ENCODE measurements around the gene ABCA2.

The ABCA2 gene

DNA sequence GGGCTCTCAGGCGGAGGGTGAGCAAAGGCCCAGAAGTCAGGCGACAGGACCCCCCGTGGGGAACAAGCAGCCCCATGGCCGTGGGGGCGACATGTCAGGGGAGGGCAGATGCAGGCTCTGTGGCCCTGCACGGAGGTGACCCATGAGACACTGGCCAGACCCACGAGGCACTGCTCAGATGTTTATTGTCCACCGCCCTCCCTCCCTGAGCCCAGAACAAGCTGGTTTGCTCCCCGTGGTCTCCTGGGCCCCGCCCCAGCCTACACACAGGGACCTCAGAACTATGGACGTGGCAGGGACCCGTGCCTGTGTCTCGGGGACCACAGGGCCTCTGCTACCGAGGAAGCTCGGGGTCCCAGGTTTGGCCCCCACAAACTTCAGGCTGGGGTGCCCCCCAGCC, 2.0 kb upstream of the ABCA2 start:
- H3K4me3 ChIP-seq (ENCODE audit: low read length) = no peak overlapping the region
- TF ChIP-seq, protein P1, sequence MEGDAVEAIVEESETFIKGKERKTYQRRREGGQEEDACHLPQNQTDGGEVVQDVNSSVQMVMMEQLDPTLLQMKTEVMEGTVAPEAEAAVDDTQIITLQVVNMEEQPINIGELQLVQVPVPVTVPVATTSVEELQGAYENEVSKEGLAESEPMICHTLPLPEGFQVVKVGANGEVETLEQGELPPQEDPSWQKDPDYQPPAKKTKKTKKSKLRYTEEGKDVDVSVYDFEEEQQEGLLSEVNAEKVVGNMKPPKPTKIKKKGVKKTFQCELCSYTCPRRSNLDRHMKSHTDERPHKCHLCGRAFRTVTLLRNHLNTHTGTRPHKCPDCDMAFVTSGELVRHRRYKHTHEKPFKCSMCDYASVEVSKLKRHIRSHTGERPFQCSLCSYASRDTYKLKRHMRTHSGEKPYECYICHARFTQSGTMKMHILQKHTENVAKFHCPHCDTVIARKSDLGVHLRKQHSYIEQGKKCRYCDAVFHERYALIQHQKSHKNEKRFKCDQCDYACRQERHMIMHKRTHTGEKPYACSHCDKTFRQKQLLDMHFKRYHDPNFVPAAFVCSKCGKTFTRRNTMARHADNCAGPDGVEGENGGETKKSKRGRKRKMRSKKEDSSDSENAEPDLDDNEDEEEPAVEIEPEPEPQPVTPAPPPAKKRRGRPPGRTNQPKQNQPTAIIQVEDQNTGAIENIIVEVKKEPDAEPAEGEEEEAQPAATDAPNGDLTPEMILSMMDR (IDR thresholded peaks at IDR 0.05; ENCODE audit: insufficient read depth, low read depth, low read length, missing control alignments) = no peak
- no peak for DNase-seq (ENCODE audit: low read depth)

DNA sequence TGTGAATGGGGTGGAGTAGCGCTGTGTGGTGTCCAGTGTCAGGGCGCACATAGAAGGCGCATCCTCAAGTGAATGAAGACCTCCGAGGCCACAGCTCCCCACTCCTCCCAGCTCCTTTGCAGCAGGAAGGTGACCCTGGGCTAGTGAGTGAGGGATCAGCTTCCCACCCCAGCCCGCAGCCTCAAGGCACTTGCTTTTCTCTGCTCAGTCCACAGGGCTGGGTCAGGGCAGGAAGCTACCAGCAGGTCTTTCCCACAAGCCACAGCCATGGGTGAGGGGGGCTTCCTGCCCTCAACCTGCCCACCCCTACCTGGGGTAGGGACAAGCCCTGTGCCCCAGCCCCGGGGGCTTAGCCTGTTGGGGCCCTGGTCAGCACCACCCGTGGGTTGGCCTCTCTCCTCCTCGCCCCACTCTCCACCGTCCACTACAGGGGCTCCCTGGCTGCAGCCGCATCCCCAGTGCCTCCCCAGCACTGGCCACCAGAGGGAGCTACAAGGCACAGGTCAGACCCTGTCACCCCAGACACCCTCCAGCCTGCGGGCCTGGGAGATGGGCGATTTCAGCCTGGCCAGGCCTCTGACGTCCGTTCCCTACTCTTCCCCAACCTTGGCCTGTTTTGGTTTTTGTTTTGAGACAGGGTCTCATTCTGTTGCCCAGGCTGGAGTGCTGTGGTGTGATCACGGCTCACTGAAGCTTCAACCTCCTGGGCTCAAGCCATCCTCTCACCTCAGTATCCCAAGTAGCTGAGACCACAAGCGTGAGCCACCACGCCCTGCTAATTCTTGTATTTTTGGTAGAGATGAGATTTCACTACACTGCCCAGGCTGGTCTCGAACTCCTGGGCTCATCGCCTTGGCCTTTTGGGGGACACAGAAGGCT, 1.3 kb upstream of the ABCA2 start:
- peak overlapping the region; percentile 56 for H3K4me3 ChIP-seq (ENCODE audit: low read length)
- DNase-seq (ENCODE audit: low read depth) = peak; percentile 59
- TF ChIP-seq, protein P1 (IDR thresholded peaks at IDR 0.05; ENCODE audit: insufficient read depth, low read depth, low read length, missing control alignments) = peak; percentile 90

DNA sequence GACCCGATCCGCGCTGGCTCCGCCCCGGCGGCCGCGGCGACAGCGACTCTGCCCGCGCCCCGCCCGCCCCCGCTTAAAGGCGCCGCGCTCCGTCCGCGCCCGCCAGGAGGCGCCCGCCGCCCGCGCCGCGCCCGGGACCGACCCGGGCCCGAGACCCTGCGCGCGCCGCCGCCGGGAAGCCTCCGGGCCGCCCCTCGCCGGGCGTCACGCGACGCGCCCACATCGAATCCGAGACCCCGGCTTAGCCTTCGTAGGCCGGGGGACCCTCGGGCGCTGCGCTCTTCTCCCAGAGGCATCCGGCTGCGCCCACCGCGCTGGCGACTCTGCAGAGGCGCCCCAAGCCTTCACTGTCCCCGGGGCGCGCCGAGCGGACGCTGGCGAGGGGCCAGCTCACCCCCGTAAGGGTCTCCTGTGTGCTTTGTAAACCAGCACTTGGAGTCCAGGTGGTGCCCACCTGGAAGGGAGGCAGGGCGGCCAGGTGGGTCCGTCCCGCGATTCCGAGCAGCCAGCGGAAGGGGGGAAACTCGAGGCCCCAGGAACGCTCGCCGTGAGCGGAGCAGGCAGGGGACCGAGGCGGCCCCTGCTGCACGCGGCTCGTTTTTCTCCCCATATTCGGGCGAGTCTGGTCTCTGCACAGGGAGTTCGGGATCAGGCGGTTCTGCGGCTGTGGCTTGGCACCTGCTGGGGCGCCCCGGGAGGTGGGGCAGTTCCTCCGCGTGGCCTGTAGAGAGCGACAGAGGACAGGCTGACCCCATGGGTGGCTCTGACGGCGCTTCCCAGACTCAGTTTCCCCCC, 423 bp upstream of the ABCA2 start:
- H3K4me3 ChIP-seq (ENCODE audit: low read length) = peak overlapping the region; percentile 56
- DNase-seq (ENCODE audit: low read depth) = peak; percentile 67
- TF ChIP-seq, protein P1 (IDR thresholded peaks at IDR 0.05; ENCODE audit: insufficient read depth, low read depth, low read length, missing control alignments) = peak; percentile 63

- no peak for DNase-seq (ENCODE audit: low read depth)
- TF ChIP-seq, protein P1 (IDR thresholded peaks at IDR 0.05; ENCODE audit: insufficient read depth, low read depth, low read length, missing control alignments) = no peak
- H3K4me3 ChIP-seq (ENCODE audit: low read length) = no peak overlapping the region
These were observed 1.2 kb downstream of the ABCA2 start for GRCh38 chr9:137026828-137027227.

DNA sequence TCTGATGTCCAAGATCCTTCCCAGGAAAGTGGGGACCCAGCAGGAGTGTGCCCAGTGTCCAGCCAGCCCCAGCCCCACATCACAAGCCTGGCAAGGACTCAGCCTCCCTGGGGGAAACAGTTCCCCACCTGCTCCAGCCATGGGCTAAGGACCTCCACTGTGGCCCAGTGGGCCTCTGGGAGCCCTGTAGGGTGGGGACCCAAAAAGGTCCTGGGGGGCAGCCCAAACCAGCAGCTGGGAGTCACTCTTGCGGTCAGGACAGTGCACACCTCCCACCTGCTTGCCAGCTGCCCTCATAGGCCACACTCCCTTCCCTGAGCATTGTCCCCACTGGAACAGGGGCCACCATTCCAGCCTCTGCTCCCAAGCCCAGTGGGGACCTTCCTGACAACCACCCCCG, 1.7 kb downstream of the ABCA2 start:
- TF ChIP-seq, protein P1 (IDR thresholded peaks at IDR 0.05; ENCODE audit: insufficient read depth, low read depth, low read length, missing control alignments) = no peak
- no peak for DNase-seq (ENCODE audit: low read depth)
- no peak overlapping the region for H3K4me3 ChIP-seq (ENCODE audit: low read length)

DNA sequence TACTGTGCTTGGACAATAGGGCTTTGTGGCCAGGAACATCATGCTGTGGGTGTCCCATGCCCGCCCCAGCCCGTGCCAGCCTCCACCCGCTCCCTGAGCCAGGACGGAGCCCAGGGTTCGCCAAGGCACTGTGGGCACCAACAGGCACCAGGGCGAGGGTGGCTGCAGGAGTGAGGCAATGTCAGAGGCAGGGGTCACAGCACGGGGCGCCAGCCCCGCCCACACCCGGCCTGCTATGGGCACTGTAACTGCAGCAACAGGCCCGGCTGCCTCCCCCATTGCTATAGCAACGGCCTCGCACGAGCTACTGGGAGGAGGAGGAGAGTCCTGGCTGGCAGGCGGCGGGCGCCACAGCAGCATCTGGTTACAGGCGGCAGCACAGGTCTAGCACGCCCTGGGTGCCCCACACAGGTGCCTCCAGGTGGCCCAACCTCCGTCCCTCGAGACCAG, 2.5 kb downstream of the ABCA2 start:
- TF ChIP-seq, protein P1 (IDR thresholded peaks at IDR 0.05; ENCODE audit: insufficient read depth, low read depth, low read length, missing control alignments) = no peak
- DNase-seq (ENCODE audit: low read depth) = peak; percentile 68
- no peak overlapping the region for H3K4me3 ChIP-seq (ENCODE audit: low read length)
